Measurements from ENCODE around the gene SMIM22.

The SMIM22 gene

DNA sequence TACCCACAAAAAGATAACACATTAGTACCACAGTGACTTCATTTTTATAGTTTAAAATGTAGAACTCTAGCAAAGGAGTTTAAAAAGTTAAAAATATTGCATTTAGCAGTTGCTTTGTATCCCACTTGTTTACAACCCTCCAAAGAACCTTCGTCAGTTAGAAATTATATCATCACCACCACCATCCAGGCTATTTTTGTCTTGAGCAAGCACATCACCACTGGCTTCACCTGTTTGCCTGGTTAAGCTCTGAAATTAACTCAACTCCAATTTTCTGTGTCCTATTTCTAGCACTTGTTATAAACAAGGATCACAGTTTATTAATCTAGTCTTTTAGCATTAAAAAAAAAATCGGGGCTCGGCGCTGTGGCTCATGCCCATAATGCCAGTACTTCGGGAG is 45.8 kb downstream of the SMIM22 start:
- Histone ChIP-seq H3K4me3 (ENCODE audit: low read length) (no peak overlapping the region), H3K27me3 (ENCODE audit: control insufficient read depth, insufficient read depth, low read length) (no peaks in the 10 kb centered on the region), H3K9me3 (ENCODE audit: control insufficient read depth, insufficient read depth, low read length) (no peaks in the 10 kb centered on the region), H3K4me1 (ENCODE audit: control insufficient read depth, insufficient read depth, low read length) (no peaks in the 10 kb centered on the region), H3K27ac (ENCODE audit: low read length) (no peak overlapping the region), H3K36me3 (ENCODE audit: control insufficient read depth, insufficient read depth, low read length) (peaks cover 21% of the 10 kb centered on the region; the same call in 1 of the 2 replicates)
- no peak for DNase-seq (ENCODE audit: low read depth, low spot score)
- WGBS (ENCODE audit: insufficient coverage, insufficient read length), result no CpG with 5 or more reads among the region's 5 CpGs

Measured in iPS DF 6.9 (cell line).